GM18907 (cell line): ENCODE measurements around the gene SRMS.
"Not testable (repeated sequence)": the region's sequence is repeated elsewhere in the genome, so short reads cannot be mapped to it uniquely, and the experiment has no call there.

Experiments
- ATAC-seq: cut with Tn5 transposase; IDR thresholded peaks from one replicate; pipeline ENCODE4 v1.9.1; 2021; ENCODE audit warnings: mild to moderate bottlenecking, moderate library complexity; ENCODE audit not compliant: unreplicated experiment

SRMS gene

GRCh38 chr20:63525185-63525584 lies 22.4 kb downstream of the SRMS start:
- no peak for ATAC-seq

- ATAC-seq: no peak
Observed at GRCh38 chr20:63522981-63523611, 24.5 kb downstream of the SRMS start.

GRCh38 chr20:63522091-63522868 lies 25.3 kb downstream of the SRMS start:
- no peak for ATAC-seq

- ATAC-seq: no peak
Observed at GRCh38 chr20:63521602-63522001, 25.9 kb downstream of the SRMS start.

- peak; percentile 39 for ATAC-seq
Observed at GRCh38 chr20:63520934-63521601, 26.5 kb downstream of the SRMS start.

- ATAC-seq: peak; percentile 60
Observed at GRCh38 chr20:63520504-63520933, 27.0 kb downstream of the SRMS start, which contains the start of gene PPDPF. Gene PPDPF, plus strand, starts transcription at chr20:63520765. Its CDS starts 544 bp downstream, at chr20:63521309.

GRCh38 chr20:63519668-63520503 lies 27.7 kb downstream of the SRMS start:
- peak; percentile 43 for ATAC-seq

- no peak for ATAC-seq
Observed at GRCh38 chr20:63518946-63519667, 28.4 kb downstream of the SRMS start.

- no peak for ATAC-seq
Observed at GRCh38 chr20:63518351-63518861, 29.1 kb downstream of the SRMS start.

GRCh38 chr20:63517376-63518309 lies 29.9 kb downstream of the SRMS start:
- ATAC-seq: no peak

GRCh38 chr20:63514520-63514919 lies 33.0 kb downstream of the SRMS start:
- not testable (repeated sequence) for ATAC-seq

- ATAC-seq: no peak
Observed at GRCh38 chr20:63513207-63513606, 34.3 kb downstream of the SRMS start.

GRCh38 chr20:63509088-63509564 lies 38.4 kb downstream of the SRMS start:
- no peak for ATAC-seq

GRCh38 chr20:63508072-63508768 lies 39.3 kb downstream of the SRMS start:
- ATAC-seq: no peak

GRCh38 chr20:63507083-63507743 lies 40.3 kb downstream of the SRMS start:
- ATAC-seq: no peak

- no peak for ATAC-seq
Observed at GRCh38 chr20:63505723-63506122, 41.8 kb downstream of the SRMS start.

GRCh38 chr20:63505281-63505680 lies 42.3 kb downstream of the SRMS start:
- ATAC-seq: no peak

GRCh38 chr20:63504642-63505041 lies 42.9 kb downstream of the SRMS start:
- ATAC-seq: no peak
